ENCODE results near the gene AKAP13. TPM values are rescaled to one million over a fixed set of nuclear protein-coding genes. Genes with fewer than 3 reads are reported as not detected.

AKAP13 gene
- total RNA-seq, 1 donor from 2014 or later = 73.8 TPM

DNA sequence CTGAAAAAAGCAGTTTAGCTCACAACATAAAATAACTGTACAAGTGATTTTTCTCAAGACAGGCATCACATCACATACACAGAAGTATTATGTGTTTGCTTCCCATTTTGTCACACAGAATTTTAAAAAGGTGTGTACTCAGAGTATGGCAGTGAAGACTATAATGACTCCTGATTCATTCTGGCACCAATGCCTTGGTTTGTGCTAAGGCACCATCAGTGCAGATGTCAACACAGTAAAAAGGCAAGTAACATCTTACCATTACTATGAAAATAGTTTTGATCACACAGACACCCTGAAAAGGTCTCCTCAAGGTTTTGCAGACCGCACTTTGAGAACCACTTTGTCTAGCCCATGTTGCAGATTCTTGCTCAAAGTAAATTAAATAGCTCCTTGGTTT is 222.8 kb downstream of the AKAP13 start:
- H3K4me1 Mint-ChIP-seq = peaks cover 18% of the 10 kb centered on the region
- Histone ChIP-seq H3K9ac (no peak overlapping the region), H3K27me3 (no peaks in the 10 kb centered on the region), H2AFZ (replicated peaks) (no peak overlapping the region), H3K9me3 (ENCODE audit: low read depth) (no peaks in the 10 kb centered on the region), H3K4me1 (peaks cover 12% of the 10 kb centered on the region), H3F3A (ENCODE audit: low read depth) (peaks cover 6% of the 10 kb centered on the region), H4K20me1 (ENCODE audit: low read depth) (peaks cover 15% of the 10 kb centered on the region), H3K4me3 (no peak overlapping the region), H3K36me3 (no peaks in the 10 kb centered on the region), H3K79me2 (ENCODE audit: low read depth) (no peaks in the 10 kb centered on the region), H3K4me2 (no peak overlapping the region), H3K27ac (no peak overlapping the region)
- DNase-seq (ENCODE audit: low spot score) = no peak
- H3K27me3 Mint-ChIP-seq (ENCODE audit: insufficient read depth, low read depth) = peaks cover 3% of the 10 kb centered on the region
- H3K4me3 Mint-ChIP-seq = no peak overlapping the region
- TF ChIP-seq, protein P1, sequence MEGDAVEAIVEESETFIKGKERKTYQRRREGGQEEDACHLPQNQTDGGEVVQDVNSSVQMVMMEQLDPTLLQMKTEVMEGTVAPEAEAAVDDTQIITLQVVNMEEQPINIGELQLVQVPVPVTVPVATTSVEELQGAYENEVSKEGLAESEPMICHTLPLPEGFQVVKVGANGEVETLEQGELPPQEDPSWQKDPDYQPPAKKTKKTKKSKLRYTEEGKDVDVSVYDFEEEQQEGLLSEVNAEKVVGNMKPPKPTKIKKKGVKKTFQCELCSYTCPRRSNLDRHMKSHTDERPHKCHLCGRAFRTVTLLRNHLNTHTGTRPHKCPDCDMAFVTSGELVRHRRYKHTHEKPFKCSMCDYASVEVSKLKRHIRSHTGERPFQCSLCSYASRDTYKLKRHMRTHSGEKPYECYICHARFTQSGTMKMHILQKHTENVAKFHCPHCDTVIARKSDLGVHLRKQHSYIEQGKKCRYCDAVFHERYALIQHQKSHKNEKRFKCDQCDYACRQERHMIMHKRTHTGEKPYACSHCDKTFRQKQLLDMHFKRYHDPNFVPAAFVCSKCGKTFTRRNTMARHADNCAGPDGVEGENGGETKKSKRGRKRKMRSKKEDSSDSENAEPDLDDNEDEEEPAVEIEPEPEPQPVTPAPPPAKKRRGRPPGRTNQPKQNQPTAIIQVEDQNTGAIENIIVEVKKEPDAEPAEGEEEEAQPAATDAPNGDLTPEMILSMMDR (IDR thresholded peaks at IDR 0.05) = no peak
- no peak for TF ChIP-seq EZH2phosphoT487 (IDR thresholded peaks at IDR 0.05)
- peaks cover 20% of the 10 kb centered on the region for H3K36me3 Mint-ChIP-seq
- no peak overlapping the region for H3K27ac Mint-ChIP-seq
- H3K9me3 Mint-ChIP-seq = no peaks in the 10 kb centered on the region

DNA sequence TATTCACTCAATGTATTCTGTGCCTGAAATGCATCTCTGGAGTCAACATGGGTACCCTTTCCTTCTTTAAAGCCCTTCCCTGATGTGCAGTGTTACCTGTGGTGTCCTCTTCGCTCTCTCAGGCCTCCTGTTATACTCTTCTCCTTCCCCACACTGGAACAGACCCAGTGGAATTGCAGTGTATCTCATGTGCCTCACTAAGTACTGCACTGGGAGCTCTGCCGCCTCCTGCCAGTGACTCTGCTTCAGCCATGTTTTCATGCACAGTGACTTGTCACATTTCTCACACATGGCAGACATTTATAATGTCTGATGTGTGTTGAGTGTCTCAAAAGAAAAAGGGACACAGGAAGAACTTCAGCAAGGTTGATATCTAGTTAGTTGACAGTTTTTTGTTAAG is 223.3 kb downstream of the AKAP13 start:
- peaks cover 7% of the 10 kb centered on the region for H3K4me1 ChIP-seq
- no peaks in the 10 kb centered on the region for H3K27me3 ChIP-seq
- H2AFZ ChIP-seq (replicated peaks) = no peak overlapping the region
- peaks cover 15% of the 10 kb centered on the region for H4K20me1 ChIP-seq (ENCODE audit: low read depth)
- no peak overlapping the region for H3K4me3 Mint-ChIP-seq
- H3K36me3 ChIP-seq = no peaks in the 10 kb centered on the region
- peaks cover 20% of the 10 kb centered on the region for H3K36me3 Mint-ChIP-seq
- no peak overlapping the region for H3K4me3 ChIP-seq
- TF ChIP-seq EZH2 (IDR thresholded peaks at IDR 0.05) = no peak
- no peak for TF ChIP-seq EZH2phosphoT487 (IDR thresholded peaks at IDR 0.05)
- TF ChIP-seq, protein P1 (IDR thresholded peaks at IDR 0.05) = no peak
- DNase-seq (ENCODE audit: low spot score) = no peak
- no peaks in the 10 kb centered on the region for H3K9me3 Mint-ChIP-seq
- H3K27ac ChIP-seq = no peak overlapping the region
- H3K9ac ChIP-seq = no peak overlapping the region
- H3K4me2 ChIP-seq = no peak overlapping the region
- H3K4me1 Mint-ChIP-seq = peaks cover 13% of the 10 kb centered on the region
- no peak overlapping the region for H3K27ac Mint-ChIP-seq
- H3K27me3 Mint-ChIP-seq (ENCODE audit: insufficient read depth, low read depth) = peaks cover 3% of the 10 kb centered on the region
- no peaks in the 10 kb centered on the region for H3K79me2 ChIP-seq (ENCODE audit: low read depth)
- H3K9me3 ChIP-seq (ENCODE audit: low read depth) = no peaks in the 10 kb centered on the region
- peaks cover 4% of the 10 kb centered on the region for H3F3A ChIP-seq (ENCODE audit: low read depth)

DNA sequence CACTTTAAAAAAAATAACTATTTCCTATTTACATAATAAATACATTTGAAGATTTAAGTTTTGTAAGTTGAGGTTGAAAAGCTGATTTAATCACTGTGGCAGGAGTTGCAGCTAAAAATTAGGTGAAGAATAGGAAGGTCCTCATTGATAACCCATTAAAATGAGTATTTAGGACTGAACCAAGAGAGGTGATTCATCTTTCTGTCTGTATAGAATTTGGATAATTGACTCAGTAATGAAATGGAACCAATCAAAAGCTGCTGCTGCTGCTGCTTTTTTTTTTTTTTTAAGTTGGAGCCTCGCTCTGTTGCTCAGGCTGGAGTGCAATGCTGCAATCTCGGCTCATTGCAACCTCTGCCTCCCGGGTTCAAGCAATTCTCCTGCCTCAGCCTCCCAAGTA is 223.8 kb downstream of the AKAP13 start:
- Histone ChIP-seq H2AFZ (replicated peaks) (no peak overlapping the region), H3K36me3 (no peaks in the 10 kb centered on the region), H3K4me2 (no peak overlapping the region), H4K20me1 (ENCODE audit: low read depth) (peaks cover 14% of the 10 kb centered on the region), H3K79me2 (ENCODE audit: low read depth) (no peaks in the 10 kb centered on the region), H3F3A (ENCODE audit: low read depth) (no peaks in the 10 kb centered on the region), H3K27ac (no peak overlapping the region), H3K4me3 (no peak overlapping the region), H3K27me3 (no peaks in the 10 kb centered on the region), H3K9ac (no peak overlapping the region), H3K9me3 (ENCODE audit: low read depth) (no peaks in the 10 kb centered on the region), H3K4me1 (peaks cover 2% of the 10 kb centered on the region)
- TF ChIP-seq, protein P1 (IDR thresholded peaks at IDR 0.05) = no peak
- TF ChIP-seq EZH2 (IDR thresholded peaks at IDR 0.05) (no peak), EZH2phosphoT487 (IDR thresholded peaks at IDR 0.05) (no peak)
- H3K27ac Mint-ChIP-seq = no peak overlapping the region
- DNase-seq (ENCODE audit: low spot score) = no peak
- no peak overlapping the region for H3K4me3 Mint-ChIP-seq
- H3K36me3 Mint-ChIP-seq = peaks cover 20% of the 10 kb centered on the region
- H3K4me1 Mint-ChIP-seq = peaks cover 8% of the 10 kb centered on the region
- no peaks in the 10 kb centered on the region for H3K9me3 Mint-ChIP-seq
- peaks cover 3% of the 10 kb centered on the region for H3K27me3 Mint-ChIP-seq (ENCODE audit: insufficient read depth, low read depth)

Measured in neural progenitor cell (in vitro differentiated cells).